ENCODE measurements around the gene IRF4.

GRCh38 chr6:443621-444159 is 52.1 kb downstream of the IRF4 start:
- TF ChIP-seq CTCF (IDR thresholded peaks at IDR 0.05; ENCODE audit: low read depth, low read length): no peak
- no peak for TF ChIP-seq MAX (IDR thresholded peaks at IDR 0.05; ENCODE audit: low read depth, low read length)

All from NB4 (cell line).